ENCODE results near the gene CCNF. TPM values are rescaled to one million over a fixed set of nuclear protein-coding genes. Genes with fewer than 3 reads are reported as not detected.

The CCNF gene
- total RNA-seq, 1 donor from 2014 or later: 41.6 TPM

GRCh38 chr16:2505695-2506094, 76.4 kb downstream of the CCNF start:
- DNase-seq (ENCODE audit: low spot score): no peak
- no peak overlapping the region for H3K4me3 Mint-ChIP-seq

GRCh38 chr16:2507052-2507659, 77.9 kb downstream of the CCNF start:
- no peak overlapping the region for H3K27ac Mint-ChIP-seq
- Histone ChIP-seq H3K27ac (no peak overlapping the region), H3K9me3 (ENCODE audit: low read depth) (no peaks in the 10 kb centered on the region), H2AFZ (replicated peaks) (no peak overlapping the region), H3K4me1 (peaks cover 9% of the 10 kb centered on the region), H3K36me3 (no peaks in the 10 kb centered on the region), H3K9ac (no peak overlapping the region), H3K79me2 (ENCODE audit: low read depth) (no peaks in the 10 kb centered on the region), H3K4me2 (no peak overlapping the region), H3K27me3 (no peaks in the 10 kb centered on the region), H4K20me1 (ENCODE audit: low read depth) (no peaks in the 10 kb centered on the region), H3K4me3 (no peak overlapping the region), H3F3A (ENCODE audit: low read depth) (no peaks in the 10 kb centered on the region)
- no peak overlapping the region for H3K4me3 Mint-ChIP-seq
- peaks cover 10% of the 10 kb centered on the region for H3K4me1 Mint-ChIP-seq
- H3K27me3 Mint-ChIP-seq (ENCODE audit: insufficient read depth, low read depth): peaks cover 10% of the 10 kb centered on the region
- TF ChIP-seq CTCF (IDR thresholded peaks at IDR 0.05): no peak
- TF ChIP-seq EZH2phosphoT487 (IDR thresholded peaks at IDR 0.05): no peak
- no peak for TF ChIP-seq EZH2 (IDR thresholded peaks at IDR 0.05)
- no peak for DNase-seq (ENCODE audit: low spot score)
- no peaks in the 10 kb centered on the region for H3K9me3 Mint-ChIP-seq
- H3K36me3 Mint-ChIP-seq: no peaks in the 10 kb centered on the region

More at GRCh38 chr16:2505695-2506094, 76.4 kb downstream of the CCNF start:
- Histone ChIP-seq H3K27me3 (no peaks in the 10 kb centered on the region), H3F3A (ENCODE audit: low read depth) (peaks cover 4% of the 10 kb centered on the region), H3K9ac (no peak overlapping the region), H3K79me2 (ENCODE audit: low read depth) (no peaks in the 10 kb centered on the region), H3K27ac (no peak overlapping the region), H3K4me1 (peaks cover 6% of the 10 kb centered on the region), H3K4me3 (no peak overlapping the region), H4K20me1 (ENCODE audit: low read depth) (no peaks in the 10 kb centered on the region), H2AFZ (replicated peaks) (no peak overlapping the region), H3K36me3 (no peaks in the 10 kb centered on the region), H3K9me3 (ENCODE audit: low read depth) (no peaks in the 10 kb centered on the region), H3K4me2 (no peak overlapping the region)
- no peak overlapping the region for H3K27ac Mint-ChIP-seq
- H3K36me3 Mint-ChIP-seq: no peaks in the 10 kb centered on the region
- H3K9me3 Mint-ChIP-seq: no peaks in the 10 kb centered on the region
- no peak for TF ChIP-seq CTCF (IDR thresholded peaks at IDR 0.05)
- no peak for TF ChIP-seq EZH2phosphoT487 (IDR thresholded peaks at IDR 0.05)
- no peak for TF ChIP-seq EZH2 (IDR thresholded peaks at IDR 0.05)
- H3K4me1 Mint-ChIP-seq: peaks cover 6% of the 10 kb centered on the region
- H3K27me3 Mint-ChIP-seq (ENCODE audit: insufficient read depth, low read depth): peaks cover 6% of the 10 kb centered on the region

- Mint-ChIP-seq H3K27me3 (ENCODE audit: insufficient read depth, low read depth) (peaks cover 13% of the 10 kb centered on the region), H3K9me3 (no peaks in the 10 kb centered on the region), H3K36me3 (no peaks in the 10 kb centered on the region), H3K4me3 (no peak overlapping the region), H3K27ac (no peak overlapping the region), H3K4me1 (peaks cover 15% of the 10 kb centered on the region)
- H3K79me2 ChIP-seq (ENCODE audit: low read depth): no peaks in the 10 kb centered on the region
- no peak overlapping the region for H3K27ac ChIP-seq
- no peak for TF ChIP-seq EZH2phosphoT487 (IDR thresholded peaks at IDR 0.05)
- TF ChIP-seq EZH2 (IDR thresholded peaks at IDR 0.05): no peak
- TF ChIP-seq CTCF (IDR thresholded peaks at IDR 0.05): no peak
- H3K4me3 ChIP-seq: no peak overlapping the region
- H4K20me1 ChIP-seq (ENCODE audit: low read depth): no peaks in the 10 kb centered on the region
- no peak overlapping the region for H3K9ac ChIP-seq
- DNase-seq (ENCODE audit: low spot score): no peak
- H3F3A ChIP-seq (ENCODE audit: low read depth): peaks cover 3% of the 10 kb centered on the region
- peaks cover 14% of the 10 kb centered on the region for H3K4me1 ChIP-seq
- no peaks in the 10 kb centered on the region for H3K36me3 ChIP-seq
- no peaks in the 10 kb centered on the region for H3K27me3 ChIP-seq
- H2AFZ ChIP-seq (replicated peaks): no peak overlapping the region
- no peaks in the 10 kb centered on the region for H3K9me3 ChIP-seq (ENCODE audit: low read depth)
- H3K4me2 ChIP-seq: no peak overlapping the region
Observed at GRCh38 chr16:2507665-2508064, 78.4 kb downstream of the CCNF start.

Small RNA genes lying within 50 kb of the gene (microRNA-seq; reads per million reads assigned to microRNA genes)
- not detected for gene MIR6767
- gene MIR6768: not detected

Small RNA genes lying within 50 kb of the gene (small RNA-seq; reads per million reads assigned to genes)
- not detected for gene MIR6768

Other genes starting within 250 kb of the CCNF start
- gene CASKIN1, start 232.8 kb upstream of the CCNF start, total RNA-seq (ENCODE audit: low replicate concordance): 1.6 and 9.0 TPM in 2 replicates
- 24.9 and 89.0 TPM in 2 replicates for gene MLST8, start 224.0 kb upstream of the CCNF start, total RNA-seq (ENCODE audit: low replicate concordance)
- gene BRICD5, start 218.6 kb upstream of the CCNF start, total RNA-seq (ENCODE audit: low replicate concordance): 5.2 and 14.5 TPM in 2 replicates
- 13.3 and 42.9 TPM in 2 replicates for gene PGP, start 214.6 kb upstream of the CCNF start, total RNA-seq (ENCODE audit: low replicate concordance)
- gene E4F1, start 205.9 kb upstream of the CCNF start, total RNA-seq (ENCODE audit: low replicate concordance): 7.4 and 37.7 TPM in 2 replicates
- gene DNASE1L2, start 193.0 kb upstream of the CCNF start, total RNA-seq (ENCODE audit: low replicate concordance): 0.21 and 1.6 TPM in 2 replicates
- 39.7 and 85.6 TPM in 2 replicates for gene ECI1, start 177.9 kb upstream of the CCNF start, total RNA-seq (ENCODE audit: low replicate concordance)
- gene RNPS1, start 161.3 kb upstream of the CCNF start, total RNA-seq (ENCODE audit: low replicate concordance): 176 and 284 TPM in 2 replicates
- gene ABCA3, start 88.7 kb upstream of the CCNF start, total RNA-seq (ENCODE audit: low replicate concordance): 9.7 and 10.8 TPM in 2 replicates
- 29.1 and 62.1 TPM in 2 replicates for gene TEDC2, start 30.7 kb downstream of the CCNF start, total RNA-seq (ENCODE audit: low replicate concordance)
- 1.7 and 3.6 TPM in 2 replicates for gene NTN3, start 41.9 kb downstream of the CCNF start, total RNA-seq (ENCODE audit: low replicate concordance)
- gene TBC1D24, start 45.7 kb downstream of the CCNF start, total RNA-seq (ENCODE audit: low replicate concordance): 8.2 and 11.9 TPM in 2 replicates
- 11.6 and 44.3 TPM in 2 replicates for gene ATP6V0C, start 84.5 kb downstream of the CCNF start, total RNA-seq (ENCODE audit: low replicate concordance)
- 11.7 and 39.2 TPM in 2 replicates for gene AMDHD2, start 90.9 kb downstream of the CCNF start, total RNA-seq (ENCODE audit: low replicate concordance)
- gene CEMP1, start 102.0 kb downstream of the CCNF start, total RNA-seq (ENCODE audit: low replicate concordance): 0.09 TPM in 1 of 2 replicates, not detected in the other
- gene PDPK1, start 108.6 kb downstream of the CCNF start, total RNA-seq (ENCODE audit: low replicate concordance): 13.6 and 13.9 TPM in 2 replicates